ENCODE measurements around the gene SLMAP. TPM values are rescaled to one million over a fixed set of nuclear protein-coding genes. Genes with fewer than 3 reads are reported as not detected.

The SLMAP gene
- total RNA-seq, result 100 to 1,000 TPM; 355 to 403 TPM
- long read RNA-seq, donor 1, transcript SLMAP-205 (11 exons, 3,066 nt), result major isoform, 31 of 102 reads
- long read RNA-seq, donor 1, partial matches to known transcripts, result 42 of 102 reads
- long read RNA-seq, donor 1, other reads (novel, unspliced or antisense), result 27 of 102 reads
- long read RNA-seq, donor 2, transcript SLMAP-205 (11 exons, 3,066 nt), result major isoform, 21 of 180 reads
- long read RNA-seq, donor 2, partial matches to known transcripts, result 101 of 180 reads
- long read RNA-seq, donor 2, other reads (novel, unspliced or antisense), result 55 of 180 reads

- intact Hi-C loops (cut with DNase I), result no loop called here
Observed at GRCh38 chr3:57755741-57756527, at the start of gene SLMAP. SLMAP (plus strand) TSS chr3:57756309; CDS start chr3:57757652, 1,343 bp downstream.

GRCh38 chr3:57706462-57706861 lies 49.6 kb upstream of the SLMAP start:
- DNase-seq (ENCODE audit: low spot score), result no peak
- intact Hi-C loops (cut with DNase I), result no loop called here

More at GRCh38 chr3:57755741-57756527, at the start of gene SLMAP:
- peak; percentile 99 for DNase-seq (ENCODE audit: low spot score)

GRCh38 chr3:57709031-57709430 lies 47.1 kb upstream of the SLMAP start:
- intact Hi-C loops (cut with DNase I), result no loop called here

GRCh38 chr3:57709559-57709958 lies 46.5 kb upstream of the SLMAP start:
- intact Hi-C loops (cut with DNase I), result no loop called here
- no peak for DNase-seq (ENCODE audit: low spot score)

More at GRCh38 chr3:57709031-57709430, 47.1 kb upstream of the SLMAP start:
- no peak for DNase-seq (ENCODE audit: low spot score)

GRCh38 chr3:57715686-57716085 lies 40.4 kb upstream of the SLMAP start:
- intact Hi-C loops (cut with DNase I), result no loop called here
- no peak for DNase-seq (ENCODE audit: low spot score)

- intact Hi-C loops (cut with DNase I), result no loop called here
- no peak for DNase-seq (ENCODE audit: low spot score)
Observed at GRCh38 chr3:57717205-57717868, 38.8 kb upstream of the SLMAP start.

GRCh38 chr3:57718118-57718517 lies 38.0 kb upstream of the SLMAP start:
- intact Hi-C loops (cut with DNase I), result no loop called here
- no peak for DNase-seq (ENCODE audit: low spot score)

- DNase-seq (ENCODE audit: low spot score), result no peak
- intact Hi-C loops (cut with DNase I), result no loop called here
Observed at GRCh38 chr3:57726397-57726796, 29.7 kb upstream of the SLMAP start.

GRCh38 chr3:57727106-57727505 lies 29.0 kb upstream of the SLMAP start:
- no peak for DNase-seq (ENCODE audit: low spot score)
- intact Hi-C loops (cut with DNase I), result no loop called here

- DNase-seq (ENCODE audit: low spot score), result no peak
- intact Hi-C loops (cut with DNase I), result no loop called here
Observed at GRCh38 chr3:57729334-57730045, 26.6 kb upstream of the SLMAP start.

GRCh38 chr3:57730682-57731081 lies 25.4 kb upstream of the SLMAP start:
- no peak for DNase-seq (ENCODE audit: low spot score)
- intact Hi-C loops (cut with DNase I), result no loop called here

- no peak for DNase-seq (ENCODE audit: low spot score)
- intact Hi-C loops (cut with DNase I), result no loop called here
Observed at GRCh38 chr3:57731311-57731710, 24.8 kb upstream of the SLMAP start.

- intact Hi-C loops (cut with DNase I), result no loop called here
Observed at GRCh38 chr3:57733790-57734189, 22.3 kb upstream of the SLMAP start.

GRCh38 chr3:57735405-57735804 lies 20.7 kb upstream of the SLMAP start:
- intact Hi-C loops (cut with DNase I), result no loop called here
- no peak for DNase-seq (ENCODE audit: low spot score)

More at GRCh38 chr3:57733790-57734189, 22.3 kb upstream of the SLMAP start:
- DNase-seq (ENCODE audit: low spot score), result no peak

- DNase-seq (ENCODE audit: low spot score), result no peak
- intact Hi-C loops (cut with DNase I), result no loop called here
Observed at GRCh38 chr3:57737840-57738239, 18.3 kb upstream of the SLMAP start.

GRCh38 chr3:57738391-57738790 lies 17.7 kb upstream of the SLMAP start:
- intact Hi-C loops (cut with DNase I), result no loop called here
- no peak for DNase-seq (ENCODE audit: low spot score)

- DNase-seq (ENCODE audit: low spot score), result no peak
- intact Hi-C loops (cut with DNase I), result no loop called here
Observed at GRCh38 chr3:57740027-57740426, 16.1 kb upstream of the SLMAP start.

- no peak for DNase-seq (ENCODE audit: low spot score)
- intact Hi-C loops (cut with DNase I), result no loop called here
Observed at GRCh38 chr3:57743496-57743895, 12.6 kb upstream of the SLMAP start.

- no peak for DNase-seq (ENCODE audit: low spot score)
- intact Hi-C loops (cut with DNase I), result no loop called here
Observed at GRCh38 chr3:57745101-57745500, 11.0 kb upstream of the SLMAP start.
